NCI-H510A treated with DMSO at 0.1 percent for 48 hours (cell line): ENCODE results near the gene SREBF2.

Experiments
- DNase-seq: peaks from one replicate; lab custom pipeline; 2025; lab: John Stamatoyannopoulos, UW

The SREBF2 gene

DNA sequence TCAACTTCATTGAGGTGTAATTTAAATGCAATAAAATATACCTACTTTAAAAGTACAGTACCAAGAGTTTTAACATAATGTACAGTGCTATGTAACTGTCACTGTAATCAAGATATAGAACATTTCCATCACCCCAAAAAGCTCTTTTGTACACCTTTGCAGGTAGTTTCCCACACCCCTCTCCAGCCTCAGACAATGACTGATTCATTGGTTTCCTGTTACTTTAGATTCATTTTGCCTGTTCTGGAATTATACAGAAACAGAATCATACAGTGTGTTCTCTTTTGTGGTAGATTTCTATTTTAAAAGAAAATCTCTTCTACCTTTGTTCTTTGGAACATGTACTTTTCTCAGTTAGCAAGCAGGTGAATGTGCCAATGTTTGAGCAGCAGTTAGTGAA, 43.8 kb downstream of the SREBF2 start:
- DNase-seq, result no peak

DNA sequence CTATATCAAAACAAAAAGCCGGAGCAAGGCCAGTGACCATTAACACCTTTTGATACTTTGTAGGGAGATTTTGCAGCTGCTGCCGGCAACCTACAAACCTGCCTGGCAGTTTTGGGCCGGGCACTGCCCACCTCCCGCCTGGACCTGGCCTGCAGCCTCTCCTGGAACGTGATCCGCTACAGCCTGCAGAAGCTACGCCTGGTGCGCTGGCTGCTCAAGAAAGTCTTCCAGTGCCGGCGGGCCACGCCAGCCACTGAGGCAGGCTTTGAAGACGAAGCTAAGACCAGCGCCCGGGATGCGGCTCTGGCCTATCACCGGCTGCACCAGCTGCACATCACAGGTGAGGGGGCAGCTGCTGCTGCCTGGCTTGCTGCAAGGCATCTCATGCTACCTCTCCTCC, 47.7 kb downstream of the SREBF2 start:
- DNase-seq, result no peak

DNA sequence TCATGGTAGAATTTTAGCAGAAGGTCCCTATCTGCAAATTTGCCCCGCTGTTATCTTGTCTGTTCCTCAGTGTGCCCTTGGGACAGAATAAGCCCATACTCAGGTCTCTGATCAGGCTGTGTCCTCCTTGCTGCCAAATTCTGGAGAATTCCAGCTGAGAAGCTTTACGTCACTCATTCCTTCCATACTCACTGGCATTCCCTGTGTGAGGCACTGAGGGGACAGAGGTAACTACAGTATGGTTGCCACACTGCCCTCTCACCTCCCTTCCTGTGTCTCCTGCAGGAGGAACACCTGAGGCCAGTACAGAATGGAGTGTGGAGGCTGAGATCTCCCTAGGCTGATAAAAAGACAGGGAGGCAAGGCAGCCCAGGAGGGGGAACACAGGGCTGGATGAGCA, 50.5 kb downstream of the SREBF2 start:
- no peak for DNase-seq

DNA sequence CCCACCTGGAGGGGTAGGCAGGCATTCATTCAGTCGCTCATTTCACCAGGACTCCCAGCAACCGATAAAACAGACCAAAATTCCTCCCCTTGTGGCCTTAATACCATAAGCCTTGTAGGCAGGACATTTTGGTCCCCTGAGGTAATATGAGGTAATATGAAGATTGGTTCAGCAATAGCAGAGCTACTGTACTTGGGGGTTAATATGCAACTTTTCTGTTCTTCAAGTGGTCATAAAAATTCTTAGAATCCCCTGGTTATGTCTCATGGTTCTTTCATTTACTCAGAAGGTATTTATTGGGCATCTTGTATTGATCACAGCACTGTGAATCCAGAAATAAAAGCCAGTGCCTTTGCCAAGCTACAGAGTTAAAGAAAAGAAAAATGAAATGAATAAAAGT, 52.2 kb downstream of the SREBF2 start:
- no peak for DNase-seq

DNA sequence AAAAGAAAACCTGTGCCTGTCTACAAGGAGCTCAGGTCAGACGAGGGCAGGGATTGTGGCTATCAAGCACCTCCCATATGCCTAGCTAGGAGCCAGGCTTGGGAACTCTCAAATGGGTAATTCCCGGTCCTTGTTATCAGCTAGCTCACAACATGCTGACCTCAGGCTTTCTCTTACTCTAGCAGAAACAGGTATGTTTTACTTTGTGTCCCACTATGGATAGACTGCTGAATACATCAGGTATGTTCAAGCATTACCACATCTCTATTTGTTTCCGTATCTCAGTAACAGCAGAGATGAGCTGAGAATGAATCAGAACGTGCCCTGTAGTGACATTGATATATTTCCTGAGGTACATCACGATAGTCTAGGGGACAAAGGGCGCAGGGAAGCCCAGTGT, 52.6 kb downstream of the SREBF2 start:
- DNase-seq, result no peak

DNA sequence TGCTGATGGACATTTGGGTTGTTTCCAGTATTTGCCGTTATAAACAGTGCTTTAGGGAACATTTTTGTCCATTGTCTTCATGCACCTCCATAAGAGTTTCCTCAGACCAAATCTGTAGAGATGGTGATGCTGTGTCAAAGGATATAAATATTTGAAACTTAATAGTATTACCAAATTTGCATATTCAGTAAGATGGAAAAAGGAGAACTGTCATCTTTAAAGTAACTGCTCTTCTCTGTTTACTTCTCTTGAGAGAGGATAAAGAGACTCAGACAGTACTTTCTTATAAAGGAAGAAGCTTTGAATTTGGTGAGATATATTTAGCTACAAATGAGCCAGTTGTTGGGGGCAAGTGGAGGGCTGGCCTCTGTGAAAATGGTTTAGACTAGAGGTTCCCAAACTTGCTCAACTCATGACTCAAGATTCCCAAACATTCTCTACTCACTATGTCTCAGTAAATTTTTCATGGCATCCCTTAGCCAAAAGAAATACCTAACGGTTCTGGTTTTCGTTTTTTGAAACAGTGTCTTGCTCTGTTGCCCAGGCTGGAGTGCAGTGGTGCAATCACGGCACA, 55.8 kb downstream of the SREBF2 start:
- no peak for DNase-seq

DNA sequence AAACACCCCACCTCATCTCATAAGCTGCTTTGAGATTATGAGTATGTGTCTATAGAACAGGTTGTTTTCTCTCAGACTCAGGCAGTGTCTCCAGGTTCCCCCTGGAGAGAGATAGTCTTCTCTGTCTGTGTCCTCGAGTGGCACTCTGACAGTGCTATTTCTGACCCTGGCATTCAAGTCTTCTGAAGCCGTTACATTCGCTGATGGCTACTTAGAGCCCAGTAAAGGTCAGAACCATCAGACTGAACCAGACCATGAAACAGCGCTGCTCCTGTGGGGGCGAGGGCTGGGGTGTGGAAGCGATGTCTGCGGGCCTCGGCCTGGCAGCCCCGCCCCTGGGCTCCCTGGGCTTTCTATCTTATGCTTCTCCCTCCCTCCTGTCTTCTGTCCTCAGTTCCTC, 58.5 kb downstream of the SREBF2 start:
- DNase-seq, result no peak

DNA sequence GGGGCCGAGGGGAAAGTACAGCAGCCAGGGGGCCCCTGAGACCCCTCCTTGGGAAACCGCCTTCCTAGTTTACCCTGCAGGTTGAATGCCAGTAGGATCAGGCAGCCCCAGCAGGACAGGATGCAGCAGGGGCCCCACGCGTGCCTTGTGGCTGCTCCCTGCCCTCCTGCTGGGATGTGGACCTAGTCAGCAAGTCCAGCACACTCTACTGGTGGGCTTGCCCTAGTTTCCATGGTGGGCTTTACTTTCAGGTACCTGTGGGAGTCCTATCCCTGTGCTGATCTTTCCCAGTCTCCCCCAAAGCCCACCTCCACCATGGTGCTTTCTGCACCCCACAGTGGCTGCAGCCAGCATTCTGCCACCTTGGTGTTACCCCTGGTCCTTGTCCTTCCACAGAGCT, 59.8 kb downstream of the SREBF2 start:
- no peak for DNase-seq

DNA sequence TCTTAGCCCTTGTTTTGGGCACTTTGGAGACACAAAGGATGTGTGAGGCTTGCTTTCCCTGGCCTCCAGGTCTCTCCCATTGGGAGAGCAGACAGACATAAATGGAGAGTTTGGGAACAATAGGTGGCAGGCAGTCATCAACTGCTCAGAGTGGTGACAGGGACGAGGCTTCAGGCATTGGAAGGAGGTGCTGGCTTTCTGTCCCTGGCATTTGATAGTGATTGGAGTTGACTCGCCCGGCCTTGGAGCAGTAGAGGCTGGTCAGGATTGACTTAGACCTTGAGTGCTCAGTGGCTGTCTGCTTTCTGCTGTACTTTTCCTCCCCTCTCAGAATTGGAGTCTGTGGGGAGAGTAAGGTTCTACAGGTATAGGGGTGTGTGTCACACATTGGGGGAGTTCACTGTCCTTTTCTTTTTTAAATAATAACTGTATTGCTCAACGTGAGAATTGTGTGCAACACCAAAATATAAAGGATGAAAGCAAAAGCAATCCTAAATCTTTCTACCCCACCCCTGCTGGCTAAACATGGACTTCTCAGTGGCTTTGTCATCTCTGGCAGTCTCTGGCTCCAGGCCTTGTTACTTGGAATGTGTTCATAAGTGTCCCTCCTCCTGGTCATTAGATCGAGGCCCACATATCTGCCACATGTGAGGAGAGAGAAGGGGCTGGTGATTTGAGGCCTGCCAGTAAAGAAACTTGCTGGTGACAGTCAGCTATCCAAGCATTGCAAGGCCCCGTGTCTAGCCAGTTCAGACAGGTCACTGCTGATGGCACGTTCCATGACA, 60.9 kb downstream of the SREBF2 start:
- DNase-seq, result no peak

DNA sequence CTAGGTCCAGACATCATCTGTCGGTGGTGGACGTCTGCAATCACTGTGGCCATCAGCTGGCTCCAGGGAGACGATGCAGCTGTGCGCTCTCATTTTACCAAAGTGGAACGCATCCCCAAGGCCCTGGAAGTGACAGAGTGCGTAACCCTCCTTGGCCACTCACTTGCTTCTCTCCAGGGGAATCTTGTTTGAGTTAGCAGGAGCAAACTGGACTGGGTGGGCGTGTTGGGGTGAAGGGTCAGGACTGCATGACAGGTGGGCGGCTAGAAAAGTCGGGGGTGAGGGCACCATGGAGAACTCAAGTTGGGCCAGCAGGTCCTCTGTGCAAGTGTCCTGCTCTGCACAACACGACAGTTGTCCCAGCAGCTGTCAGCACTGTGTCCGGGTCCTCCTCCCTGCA, 65.7 kb downstream of the SREBF2 start:
- DNase-seq, result no peak

DNA sequence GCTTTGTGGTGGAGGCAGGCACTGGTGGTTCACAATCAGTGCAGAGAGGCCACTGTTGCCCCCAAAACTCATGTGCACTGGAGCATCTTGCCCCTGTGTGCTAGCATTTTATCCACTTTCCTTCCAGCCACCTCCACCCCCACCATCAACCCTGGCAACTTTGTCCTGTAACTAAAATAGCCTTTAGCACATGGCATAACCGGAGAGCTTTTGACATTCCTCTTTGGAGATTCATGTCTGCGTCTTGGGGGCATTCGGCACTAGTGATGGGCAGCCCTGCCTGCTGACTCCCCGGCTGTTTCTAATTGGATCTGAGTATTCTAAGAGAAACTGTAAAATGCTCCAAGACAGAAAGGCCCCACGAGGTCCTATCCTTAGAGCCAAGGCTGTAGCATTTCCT, 66.2 kb downstream of the SREBF2 start:
- DNase-seq, result no peak

DNA sequence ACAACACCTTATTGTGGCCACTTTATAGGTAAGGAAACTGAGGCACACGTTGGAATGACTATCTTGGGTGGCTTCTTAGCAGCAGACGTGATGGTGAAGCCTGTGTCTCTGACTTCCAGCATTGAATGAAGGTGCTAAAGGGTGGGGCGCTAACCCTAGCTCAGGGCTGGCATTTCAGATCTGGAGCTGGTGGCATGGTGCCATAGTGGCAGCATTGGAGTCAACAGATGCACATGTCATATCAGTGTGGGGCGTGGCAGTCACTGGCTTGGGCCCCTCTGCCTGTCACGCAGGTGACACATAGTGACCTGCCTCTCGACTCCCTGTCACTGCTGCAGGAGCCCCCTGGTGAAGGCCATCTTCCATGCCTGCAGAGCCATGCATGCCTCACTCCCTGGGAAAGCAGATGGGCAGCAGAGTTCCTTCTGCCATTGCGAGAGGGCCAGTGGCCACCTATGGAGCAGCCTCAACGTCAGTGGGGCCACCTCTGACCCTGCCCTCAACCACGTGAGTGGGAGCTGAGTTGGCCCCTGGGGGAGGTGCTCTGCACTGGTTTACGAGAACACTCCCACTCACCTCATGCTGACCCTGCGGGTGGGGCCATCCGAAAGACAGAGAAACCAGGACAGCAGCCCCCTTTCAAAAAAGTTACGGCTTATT, 67.2 kb downstream of the SREBF2 start:
- no peak for DNase-seq

DNA sequence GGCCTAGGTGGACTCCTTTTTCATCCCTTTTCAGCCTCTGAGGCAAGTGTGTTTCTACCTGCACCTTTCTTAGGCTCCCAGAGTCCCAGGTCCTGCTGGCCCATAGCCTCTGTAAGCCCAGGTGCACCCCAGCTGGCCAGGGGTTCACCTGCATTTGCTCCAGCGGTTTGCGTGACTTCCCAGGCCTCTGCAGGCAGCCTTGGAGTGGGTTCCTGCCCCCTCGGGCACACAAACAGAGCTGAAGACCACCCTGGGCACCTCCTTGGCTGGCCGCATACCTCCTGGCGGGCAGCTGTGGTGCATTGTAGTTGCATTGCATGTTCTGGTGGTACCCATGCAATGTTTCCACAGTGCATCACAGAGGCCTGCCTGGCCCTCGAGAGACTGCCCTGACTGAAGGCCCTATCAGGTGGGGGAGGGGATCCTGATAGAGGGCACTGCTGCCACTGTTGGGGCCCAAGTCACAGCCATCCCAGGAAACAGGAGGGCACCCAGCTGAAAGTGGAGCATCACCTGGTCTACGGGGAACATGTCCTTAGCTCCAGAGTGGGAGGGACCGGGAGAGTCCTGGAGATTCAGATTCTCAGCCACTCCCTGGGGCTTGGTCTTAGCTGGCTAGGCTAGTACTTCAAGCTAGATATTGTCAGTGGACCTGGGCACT, 67.9 kb downstream of the SREBF2 start:
- DNase-seq, result no peak

DNA sequence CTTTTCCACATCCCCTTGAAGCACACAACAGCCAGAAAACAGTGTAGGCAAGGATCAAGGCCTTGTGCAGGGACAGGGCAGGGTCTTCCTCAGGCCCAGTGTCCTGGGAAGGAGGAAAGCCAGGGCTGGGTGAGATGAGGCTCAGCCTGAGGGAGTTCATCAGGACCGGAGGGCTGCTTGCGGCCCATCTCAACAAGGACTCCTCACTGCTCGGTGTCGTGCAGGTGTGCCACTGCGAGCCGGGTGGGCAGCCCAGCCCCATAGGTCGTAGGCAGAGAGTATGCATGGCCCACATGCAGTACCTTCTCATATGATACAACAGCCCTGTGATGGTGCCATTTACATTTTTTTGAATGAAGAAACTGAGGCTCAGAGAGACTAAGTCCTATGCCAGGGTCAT, 69.1 kb downstream of the SREBF2 start:
- no peak for DNase-seq

DNA sequence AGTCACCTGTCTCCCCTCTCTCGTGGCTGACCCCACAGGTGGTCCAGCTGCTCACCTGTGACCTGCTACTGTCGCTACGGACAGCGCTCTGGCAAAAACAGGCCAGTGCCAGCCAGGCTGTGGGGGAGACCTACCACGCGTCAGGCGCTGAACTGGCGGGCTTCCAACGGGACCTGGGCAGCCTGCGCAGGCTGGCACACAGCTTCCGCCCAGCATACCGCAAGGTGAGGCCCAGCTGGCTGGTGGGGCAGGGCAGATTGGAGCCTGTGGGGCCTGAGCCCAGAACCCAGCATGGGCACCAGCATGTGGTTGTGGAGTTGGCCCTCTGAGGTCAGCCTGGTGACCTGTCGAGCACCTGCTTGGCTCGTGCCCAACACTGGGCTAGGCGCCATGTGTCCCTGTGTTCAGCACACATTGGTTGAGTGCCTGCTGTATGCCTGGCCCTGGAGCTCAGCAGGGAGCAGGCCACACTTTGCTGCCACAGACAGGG, 70.1 kb downstream of the SREBF2 start:
- no peak for DNase-seq

DNA sequence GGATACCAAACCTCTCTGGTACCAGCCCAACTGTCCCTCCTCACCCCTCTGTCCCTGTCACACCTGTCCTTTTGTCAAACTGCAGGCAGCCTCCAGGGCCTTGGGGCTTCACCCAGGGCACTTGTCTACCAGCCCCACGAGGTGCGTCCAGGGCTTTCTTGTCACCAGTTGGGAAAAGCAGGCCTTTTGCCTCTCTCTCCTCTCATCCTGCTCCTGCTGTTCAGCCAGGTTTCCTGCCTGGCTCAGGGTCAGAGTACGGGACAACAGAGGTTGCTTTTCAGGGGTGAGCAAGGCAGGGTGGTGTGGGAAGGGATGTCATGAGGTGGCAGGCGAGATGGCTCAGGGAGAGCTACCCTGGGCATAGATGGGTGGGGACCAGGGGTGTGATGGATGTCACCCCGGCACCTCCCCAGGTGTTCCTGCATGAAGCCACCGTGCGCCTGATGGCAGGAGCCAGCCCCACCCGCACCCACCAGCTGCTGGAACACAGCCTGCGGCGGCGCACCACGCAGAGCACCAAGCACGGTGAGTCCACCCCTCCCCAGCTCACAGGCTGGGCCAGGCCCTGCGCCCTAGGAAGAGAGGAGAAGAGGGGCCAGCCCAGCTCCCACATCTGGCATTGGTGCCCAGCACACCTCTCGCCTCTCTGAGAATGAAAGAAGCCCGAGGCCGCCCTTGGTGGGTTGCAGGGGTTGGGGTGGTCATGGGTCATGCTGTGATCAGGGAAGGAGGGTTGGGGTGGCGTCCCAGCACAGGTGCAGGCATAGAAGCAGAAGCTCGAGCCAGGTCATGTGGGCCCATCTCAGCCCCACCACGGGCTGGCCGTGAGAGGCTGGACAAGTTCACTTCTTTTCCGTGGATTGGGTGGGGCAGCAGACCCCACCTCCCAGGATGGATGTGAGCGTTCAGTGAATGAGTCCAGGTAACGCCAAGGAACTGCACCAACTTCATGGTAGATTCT, 71.8 kb downstream of the SREBF2 start:
- no peak for DNase-seq

DNA sequence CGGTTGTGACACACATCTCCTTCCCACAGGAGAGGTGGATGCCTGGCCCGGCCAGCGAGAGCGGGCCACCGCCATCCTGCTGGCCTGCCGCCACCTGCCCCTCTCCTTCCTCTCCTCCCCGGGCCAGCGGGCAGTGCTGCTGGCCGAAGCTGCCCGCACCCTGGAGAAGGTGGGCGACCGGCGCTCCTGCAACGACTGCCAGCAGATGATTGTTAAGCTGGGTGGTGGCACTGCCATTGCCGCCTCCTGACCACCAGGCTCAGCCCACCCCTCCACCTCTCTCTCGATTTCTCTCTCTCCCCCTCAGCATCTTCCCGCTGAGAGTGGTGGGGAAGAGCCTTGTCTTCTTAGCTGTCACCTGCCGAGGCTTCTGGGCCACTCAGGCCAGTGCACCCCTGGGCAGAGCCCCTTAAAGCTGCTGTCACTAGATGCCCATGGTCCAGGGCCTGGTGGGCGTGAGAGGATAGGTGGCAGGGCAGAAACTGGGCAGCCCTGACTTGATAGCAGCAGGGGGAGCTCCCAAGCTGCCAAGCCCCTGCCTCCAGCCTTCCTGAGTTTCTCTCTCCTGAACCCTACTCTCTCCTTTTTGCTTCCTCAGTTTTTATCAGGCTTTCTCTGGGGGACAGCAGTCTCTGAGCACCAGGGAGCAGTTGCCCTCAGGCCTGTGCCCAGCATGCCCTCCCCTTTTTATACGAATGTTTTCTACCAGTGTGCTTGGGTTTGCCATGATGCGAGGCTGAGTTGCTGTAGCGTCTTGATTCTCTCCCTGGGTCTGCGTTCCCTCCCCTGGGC, 72.7 kb downstream of the SREBF2 start:
- no peak for DNase-seq

DNA sequence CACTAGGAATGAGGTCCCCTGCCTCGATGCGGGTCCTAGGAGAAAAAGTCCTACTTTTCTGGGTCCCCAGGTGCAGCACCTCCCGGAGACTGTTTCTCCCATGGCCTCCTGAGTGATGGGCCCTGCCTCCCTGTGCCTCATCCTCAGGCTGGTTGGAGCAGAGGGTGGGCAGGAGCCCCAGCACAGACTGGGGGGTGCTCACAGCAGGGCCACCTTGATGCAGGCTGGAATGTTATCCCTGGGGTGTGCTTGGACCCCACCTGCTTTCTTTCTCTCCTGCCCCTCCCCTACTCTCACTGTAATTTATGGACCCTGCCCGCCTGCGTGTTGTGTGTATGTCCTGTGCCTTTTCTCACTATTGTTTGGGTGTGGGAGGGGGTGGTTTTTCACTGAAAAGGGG, 73.9 kb downstream of the SREBF2 start:
- no peak for DNase-seq

DNA sequence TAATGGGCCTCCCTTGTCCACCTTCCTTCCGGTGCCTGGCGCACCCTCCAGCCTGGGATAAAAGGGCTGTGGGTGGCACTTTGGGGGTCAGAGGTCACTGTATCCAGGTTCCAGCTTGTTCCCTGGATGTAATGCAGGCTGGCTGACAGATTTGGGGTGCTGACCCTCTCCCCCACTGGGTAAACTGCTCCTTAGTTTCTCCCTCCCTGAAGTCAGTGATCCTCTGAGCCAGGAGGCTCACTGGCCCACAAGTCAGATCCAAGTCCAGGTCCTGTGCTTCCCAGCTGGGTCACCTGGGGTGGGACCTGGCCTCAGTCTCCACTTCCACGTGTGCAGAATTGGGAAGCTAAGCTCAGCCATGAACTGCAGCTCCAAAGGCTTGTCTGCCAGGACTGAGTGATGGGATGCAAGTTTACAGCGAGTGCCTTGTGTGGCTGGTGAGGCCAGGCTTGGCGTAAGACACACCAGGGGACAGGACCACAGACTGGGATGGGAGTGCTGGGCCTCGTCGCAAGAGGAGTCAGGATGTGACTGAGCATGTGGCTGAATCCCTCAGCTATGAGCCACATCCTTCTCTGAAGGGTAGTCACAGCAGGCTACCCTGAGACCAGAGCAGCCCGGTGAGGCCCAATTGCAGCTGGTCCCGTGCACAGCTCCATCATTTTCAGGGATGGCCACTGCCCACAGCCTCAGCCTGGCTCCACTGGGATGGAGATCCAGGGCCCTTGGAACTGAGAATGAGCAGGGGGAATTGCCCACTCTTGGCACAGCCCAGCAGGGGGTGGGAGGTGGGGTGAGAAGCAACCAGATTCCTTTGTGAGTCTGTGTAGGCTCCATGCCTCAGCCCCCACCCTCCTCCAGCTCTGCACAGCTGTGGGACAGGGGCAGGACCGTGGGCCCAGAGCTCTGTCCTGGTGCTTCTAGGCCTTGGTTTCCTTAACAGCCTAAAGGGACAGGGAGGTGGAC, 74.8 kb downstream of the SREBF2 start:
- DNase-seq, result no peak
